Measurements from ENCODE around the gene IFIT1B.

IFIT1B gene

DNA sequence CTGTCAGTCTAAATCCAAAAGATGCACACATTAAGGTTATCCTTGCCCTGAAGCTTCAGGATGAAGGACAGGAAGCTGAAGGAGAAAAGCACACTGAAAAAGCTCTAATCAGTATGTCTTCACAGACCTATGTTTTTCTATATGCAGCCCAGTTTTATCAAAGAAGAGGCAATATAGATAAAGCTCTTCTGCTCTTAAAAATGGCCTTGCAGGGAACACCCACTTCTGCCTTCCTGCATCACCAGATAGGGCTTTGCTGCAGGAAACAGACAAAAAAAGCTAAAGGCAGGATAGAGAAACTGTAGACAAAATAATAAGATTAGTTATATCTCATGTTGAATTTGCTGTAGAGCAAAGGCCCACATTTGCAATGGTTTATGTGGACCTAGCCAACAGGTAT, 14.9 kb upstream of the IFIT1B start:
- Mint-ChIP-seq H3K9me3 (ENCODE audit: low read depth) (no peaks in the 10 kb centered on the region), H3K27ac (no peak overlapping the region), H3K4me3 (no peak overlapping the region)

DNA sequence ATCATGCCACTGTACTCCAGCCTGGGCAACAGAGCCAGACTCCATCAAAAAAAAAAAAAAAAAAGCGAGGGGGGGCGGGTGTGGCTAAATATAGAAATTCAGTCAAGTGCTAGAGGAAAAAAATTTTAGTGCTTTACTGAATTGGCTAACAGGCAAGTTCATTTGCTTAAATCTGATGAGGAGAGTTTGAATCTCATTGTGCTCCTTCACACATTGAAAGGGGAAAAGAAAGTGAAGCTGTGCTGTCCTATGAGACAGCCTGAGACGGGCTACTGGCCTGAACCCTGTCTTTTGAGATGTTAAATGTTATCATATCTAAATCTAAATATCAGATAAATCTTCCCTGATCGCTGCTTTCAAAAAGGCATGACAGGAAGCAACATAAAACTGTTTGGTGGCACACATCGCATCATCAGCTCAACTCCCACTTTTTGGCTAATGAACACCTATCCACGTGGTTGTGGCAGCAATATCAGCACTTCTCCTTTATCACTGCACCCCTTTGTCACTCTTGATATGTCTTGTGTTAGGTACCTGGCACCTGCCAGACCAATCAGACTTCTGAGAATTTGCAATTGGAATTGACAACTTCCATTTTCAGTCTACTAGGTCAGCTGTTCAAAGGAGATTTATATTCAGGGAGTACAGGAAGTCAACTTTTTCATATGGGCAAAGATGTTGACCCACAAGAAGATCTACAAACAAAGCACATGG, 14.0 kb upstream of the IFIT1B start:
- H3K36me3 Mint-ChIP-seq: no peaks in the 10 kb centered on the region
- H3K4me3 Mint-ChIP-seq: no peak overlapping the region

More for the DNA sequence above, 14.9 kb upstream of the IFIT1B start:
- no peaks in the 10 kb centered on the region for H3K27me3 Mint-ChIP-seq
- peaks cover 20% of the 10 kb centered on the region for H3K4me1 Mint-ChIP-seq (ENCODE audit: low read depth)
- H3K36me3 Mint-ChIP-seq: no peaks in the 10 kb centered on the region

DNA sequence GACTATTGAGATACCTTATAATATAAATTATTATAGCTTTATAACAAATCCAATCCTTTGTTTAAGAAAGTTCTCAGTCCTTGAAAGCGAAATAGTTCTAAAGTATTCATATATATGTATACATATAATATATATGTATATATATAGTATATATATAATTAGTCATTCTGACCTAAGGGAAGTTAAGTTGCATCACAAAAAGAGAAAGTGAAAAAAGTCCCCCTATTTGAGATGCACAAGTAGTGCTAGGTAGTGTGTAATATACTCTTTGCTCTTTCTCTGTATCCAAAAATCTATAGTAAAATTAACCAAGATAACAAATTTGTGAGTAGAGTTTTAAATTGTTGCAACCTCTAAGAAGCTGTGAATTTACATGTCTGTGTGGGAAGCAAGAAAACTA, 13.3 kb upstream of the IFIT1B start:
- H3K4me1 Mint-ChIP-seq (ENCODE audit: low read depth): peaks cover 20% of the 10 kb centered on the region
- no peaks in the 10 kb centered on the region for H3K9me3 Mint-ChIP-seq (ENCODE audit: low read depth)
- no peaks in the 10 kb centered on the region for H3K27me3 Mint-ChIP-seq
- no peaks in the 10 kb centered on the region for H3K36me3 Mint-ChIP-seq
- no peak overlapping the region for H3K27ac Mint-ChIP-seq
- no peak overlapping the region for H3K4me3 Mint-ChIP-seq

More for the DNA sequence above, 14.0 kb upstream of the IFIT1B start:
- Mint-ChIP-seq H3K27me3 (no peaks in the 10 kb centered on the region), H3K9me3 (ENCODE audit: low read depth) (no peaks in the 10 kb centered on the region), H3K4me1 (ENCODE audit: low read depth) (peaks cover 20% of the 10 kb centered on the region), H3K27ac (no peak overlapping the region)

DNA sequence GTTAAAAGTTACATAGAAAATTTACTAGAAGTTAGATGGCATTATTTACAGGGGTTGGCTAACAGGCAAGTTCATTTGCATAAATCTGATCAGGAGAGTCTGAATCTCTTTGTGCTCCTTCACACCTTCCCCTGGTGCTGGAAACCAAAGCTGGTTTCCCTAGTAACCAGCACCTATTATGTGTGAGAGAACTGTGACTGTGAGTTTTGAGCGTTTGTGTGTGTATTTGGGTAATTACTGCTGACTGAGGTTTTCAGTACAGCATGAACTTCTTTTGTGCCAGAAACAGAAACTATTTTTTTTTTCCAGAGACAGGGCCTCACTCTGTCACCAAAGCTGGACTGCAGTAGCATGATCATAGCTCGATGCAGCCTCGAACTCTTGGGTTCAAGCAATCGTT, 10.3 kb upstream of the IFIT1B start:
- H3K4me1 Mint-ChIP-seq (ENCODE audit: low read depth): peaks cover 20% of the 10 kb centered on the region
- H3K9me3 Mint-ChIP-seq (ENCODE audit: low read depth): no peaks in the 10 kb centered on the region
- no peak overlapping the region for H3K4me3 Mint-ChIP-seq
- no peak overlapping the region for H3K27ac Mint-ChIP-seq
- H3K27me3 Mint-ChIP-seq: peaks cover 5% of the 10 kb centered on the region
- no peaks in the 10 kb centered on the region for H3K36me3 Mint-ChIP-seq

DNA sequence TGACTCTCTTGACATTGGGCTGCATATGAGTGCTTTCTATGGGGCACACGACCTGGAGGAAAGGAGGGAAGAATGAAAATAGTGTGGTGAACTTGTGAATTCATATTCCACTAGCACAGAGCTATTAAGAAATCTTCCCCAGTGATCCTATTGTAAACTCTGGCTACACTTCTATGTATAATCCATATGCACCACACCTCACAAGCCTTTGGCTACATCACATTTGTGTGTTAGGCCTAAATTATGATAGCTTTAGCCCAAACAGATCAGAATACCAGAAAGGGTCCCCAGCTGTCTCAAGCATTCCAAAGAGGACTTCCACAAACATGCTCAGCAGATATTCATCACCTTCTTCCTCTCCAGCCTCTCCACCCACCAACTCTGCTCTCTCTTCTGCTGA, 9.7 kb upstream of the IFIT1B start:
- H3K4me1 Mint-ChIP-seq (ENCODE audit: low read depth): peaks cover 17% of the 10 kb centered on the region

DNA sequence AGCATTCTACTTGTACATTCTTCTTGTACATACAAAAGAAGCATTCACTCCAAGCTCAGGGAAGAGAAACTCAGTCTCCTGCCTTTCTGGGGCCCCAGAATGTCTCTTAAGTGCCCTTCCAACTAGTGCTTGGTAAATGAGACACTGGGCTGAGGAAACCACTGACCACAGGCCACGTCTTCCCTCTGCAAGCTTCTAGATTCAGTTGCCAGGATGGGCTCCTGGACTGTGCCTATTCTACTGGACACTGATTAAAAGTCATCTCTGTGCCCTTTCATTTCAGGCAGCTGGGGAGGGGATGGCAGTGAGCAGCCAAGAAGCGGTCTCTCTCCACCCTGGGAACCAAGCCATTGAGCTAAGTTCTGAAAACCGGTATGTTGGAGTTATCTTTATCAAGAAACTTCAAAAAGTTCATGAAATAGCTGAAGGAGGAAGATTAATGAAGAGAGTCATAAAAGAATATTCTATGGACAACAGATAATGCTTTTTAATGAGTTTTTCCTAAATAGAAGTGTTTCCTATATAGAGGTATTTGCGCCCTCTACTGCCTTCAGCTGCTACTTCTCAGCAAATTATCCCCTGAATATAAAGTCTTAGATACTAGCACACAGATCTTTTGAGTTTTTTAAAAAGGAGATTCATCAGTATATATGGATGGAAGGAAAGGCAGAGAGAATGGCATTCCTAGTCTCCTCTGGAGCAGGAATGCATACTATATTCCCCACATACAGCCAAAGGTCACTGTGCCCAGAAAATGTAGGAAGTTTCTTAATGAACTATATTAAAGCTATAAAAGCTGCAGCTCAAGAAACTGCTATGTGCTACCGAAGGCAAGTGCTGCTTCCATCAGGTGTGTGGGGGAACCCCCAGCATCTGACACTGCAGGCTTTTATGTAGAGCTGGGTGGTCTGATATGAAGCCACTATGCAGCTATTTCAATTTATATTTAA, 8.4 kb upstream of the IFIT1B start:
- H3K36me3 Mint-ChIP-seq: no peaks in the 10 kb centered on the region
- no peak overlapping the region for H3K27ac Mint-ChIP-seq
- peaks cover 6% of the 10 kb centered on the region for H3K27me3 Mint-ChIP-seq
- H3K4me1 Mint-ChIP-seq (ENCODE audit: low read depth): peaks cover 9% of the 10 kb centered on the region
- H3K9me3 Mint-ChIP-seq (ENCODE audit: low read depth): no peaks in the 10 kb centered on the region
- H3K4me3 Mint-ChIP-seq: no peak overlapping the region

More for the DNA sequence above, 9.7 kb upstream of the IFIT1B start:
- Mint-ChIP-seq H3K4me3 (no peak overlapping the region), H3K27me3 (peaks cover 5% of the 10 kb centered on the region), H3K36me3 (no peaks in the 10 kb centered on the region), H3K27ac (no peak overlapping the region), H3K9me3 (ENCODE audit: low read depth) (no peaks in the 10 kb centered on the region)

DNA sequence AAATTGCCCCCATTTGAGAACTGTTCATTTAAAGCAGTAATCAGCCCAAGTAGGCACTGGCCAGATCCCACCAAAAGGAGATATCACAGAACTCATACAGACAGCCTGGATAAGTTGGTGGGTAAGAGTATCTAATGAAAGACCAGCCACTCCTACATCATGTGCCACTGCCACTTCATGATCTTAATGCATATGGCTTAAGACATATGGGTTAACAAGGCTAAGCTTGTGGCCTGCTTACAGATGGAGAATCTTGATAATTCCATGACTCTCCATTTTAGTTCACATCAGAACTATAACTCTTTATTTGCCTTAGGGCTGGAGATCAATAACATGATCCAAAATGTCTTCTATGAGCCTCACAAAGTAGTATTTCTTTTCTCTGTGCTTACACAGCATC, 6.8 kb upstream of the IFIT1B start:
- Mint-ChIP-seq H3K4me3 (no peak overlapping the region), H3K27ac (no peak overlapping the region), H3K9me3 (ENCODE audit: low read depth) (no peaks in the 10 kb centered on the region), H3K27me3 (peaks cover 6% of the 10 kb centered on the region), H3K4me1 (ENCODE audit: low read depth) (peaks cover 3% of the 10 kb centered on the region), H3K36me3 (no peaks in the 10 kb centered on the region)

DNA sequence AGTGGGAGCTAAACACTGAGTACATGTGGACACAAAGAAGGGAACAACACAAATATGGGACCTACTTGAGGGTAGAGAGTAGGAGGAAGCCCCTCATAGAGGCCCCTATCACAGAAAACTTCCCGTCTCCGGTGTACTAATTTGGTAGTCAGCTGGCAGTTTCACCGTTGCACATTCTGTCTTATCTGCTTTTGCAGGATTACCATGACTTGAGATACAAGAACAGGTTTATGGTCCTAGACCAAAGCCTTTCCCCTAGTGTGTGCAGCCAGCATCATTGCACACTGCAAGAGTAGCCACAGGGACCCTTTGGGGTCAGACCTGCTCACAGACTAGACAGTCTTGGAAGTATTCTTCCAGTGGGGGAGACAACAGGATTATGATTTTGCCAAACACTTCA, 5.9 kb upstream of the IFIT1B start:
- peaks cover 3% of the 10 kb centered on the region for H3K4me1 Mint-ChIP-seq (ENCODE audit: low read depth)
- no peak overlapping the region for H3K27ac Mint-ChIP-seq
- no peaks in the 10 kb centered on the region for H3K9me3 Mint-ChIP-seq (ENCODE audit: low read depth)
- H3K4me3 Mint-ChIP-seq: no peak overlapping the region
- peaks cover 6% of the 10 kb centered on the region for H3K27me3 Mint-ChIP-seq
- H3K36me3 Mint-ChIP-seq: no peaks in the 10 kb centered on the region

DNA sequence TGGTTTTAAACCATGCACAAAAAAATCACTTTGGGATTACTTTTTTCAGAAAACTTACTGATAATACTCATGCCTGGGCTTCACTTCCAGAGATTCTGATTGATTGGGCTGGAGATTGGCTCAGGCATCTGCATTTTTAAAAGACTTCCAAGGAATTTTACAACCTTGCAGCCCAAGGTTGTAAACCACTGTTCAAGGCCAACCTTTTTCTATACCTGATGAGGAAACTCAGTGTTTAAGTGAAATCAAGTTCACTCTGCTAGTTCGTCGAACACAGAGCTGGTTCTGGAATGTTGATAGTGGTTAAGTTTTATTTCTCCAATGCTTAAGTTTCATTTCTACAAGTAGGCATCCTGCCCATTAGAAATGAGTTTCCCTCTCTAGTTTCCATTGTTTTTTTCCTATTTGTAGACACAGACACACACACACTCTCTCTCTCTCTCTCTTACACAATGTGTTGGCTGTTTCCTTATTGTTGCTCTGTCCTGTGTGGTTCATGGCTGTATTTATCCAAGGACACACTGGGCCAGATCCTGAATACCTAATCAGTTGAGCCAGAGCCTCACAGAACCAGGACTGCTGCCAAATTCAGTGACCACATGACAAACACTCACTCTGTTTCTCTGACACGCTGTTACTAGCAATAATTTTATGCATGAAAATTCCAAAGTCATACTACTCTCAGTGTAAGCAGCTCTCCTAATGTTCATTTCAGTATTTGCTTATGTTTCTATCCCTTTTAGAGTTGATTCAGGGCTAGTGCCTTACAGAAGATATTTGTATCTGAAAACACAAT, 3.7 kb upstream of the IFIT1B start:
- Mint-ChIP-seq H3K4me3 (no peak overlapping the region), H3K9me3 (ENCODE audit: low read depth) (no peaks in the 10 kb centered on the region), H3K27me3 (peaks cover 6% of the 10 kb centered on the region), H3K36me3 (no peaks in the 10 kb centered on the region), H3K4me1 (ENCODE audit: low read depth) (no peaks in the 10 kb centered on the region), H3K27ac (no peak overlapping the region)

DNA sequence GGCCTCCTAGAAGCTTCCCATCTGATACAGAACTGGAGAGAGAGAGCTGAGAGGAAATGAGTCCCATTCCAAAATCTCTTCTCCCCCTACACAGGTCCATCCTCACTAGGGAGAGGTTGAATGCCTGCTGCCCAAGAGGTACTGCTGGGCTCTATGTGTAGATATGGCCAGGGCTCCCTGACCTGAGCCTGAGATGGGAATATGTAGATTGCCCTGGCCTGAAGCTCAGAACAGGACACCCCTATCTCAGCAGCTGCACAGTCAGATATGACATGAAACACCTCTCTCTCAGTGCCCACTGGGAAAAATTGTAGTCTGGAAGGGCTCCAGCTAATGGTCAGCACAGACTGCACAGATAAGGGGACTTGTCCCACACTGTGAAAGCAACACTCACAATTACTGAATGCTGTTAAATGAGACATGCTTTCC, 3.1 kb upstream of the IFIT1B start:
- H3K4me1 Mint-ChIP-seq (ENCODE audit: low read depth): no peaks in the 10 kb centered on the region

DNA sequence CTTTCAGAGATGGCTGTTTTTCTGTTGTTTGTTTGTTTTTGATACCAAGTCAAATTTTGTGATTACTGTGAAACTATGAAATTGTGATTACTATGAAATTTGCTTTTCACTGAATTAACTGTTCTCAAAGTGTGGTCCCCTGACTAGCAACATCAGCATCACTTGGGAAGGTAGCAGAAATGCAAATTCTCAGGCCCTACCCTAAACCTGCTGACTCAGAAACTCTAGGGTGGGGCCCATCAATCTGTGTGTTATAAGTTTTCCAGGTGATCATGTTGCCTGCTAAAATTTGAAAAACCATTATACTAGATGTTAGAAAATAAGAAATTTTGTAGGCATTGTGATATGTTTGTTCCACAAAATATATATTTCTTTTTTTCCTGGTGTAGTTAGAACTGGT, 1.2 kb downstream of the IFIT1B start:
- Mint-ChIP-seq H3K27me3 (peaks cover 2% of the 10 kb centered on the region), H3K4me3 (no peak overlapping the region), H3K9me3 (ENCODE audit: low read depth) (no peaks in the 10 kb centered on the region), H3K27ac (no peak overlapping the region), H3K36me3 (peaks cover 3% of the 10 kb centered on the region), H3K4me1 (ENCODE audit: low read depth) (peaks cover 3% of the 10 kb centered on the region)

More for the DNA sequence above, 3.1 kb upstream of the IFIT1B start:
- Mint-ChIP-seq H3K4me3 (no peak overlapping the region), H3K9me3 (ENCODE audit: low read depth) (no peaks in the 10 kb centered on the region), H3K27me3 (peaks cover 6% of the 10 kb centered on the region), H3K36me3 (no peaks in the 10 kb centered on the region), H3K27ac (no peak overlapping the region)

DNA sequence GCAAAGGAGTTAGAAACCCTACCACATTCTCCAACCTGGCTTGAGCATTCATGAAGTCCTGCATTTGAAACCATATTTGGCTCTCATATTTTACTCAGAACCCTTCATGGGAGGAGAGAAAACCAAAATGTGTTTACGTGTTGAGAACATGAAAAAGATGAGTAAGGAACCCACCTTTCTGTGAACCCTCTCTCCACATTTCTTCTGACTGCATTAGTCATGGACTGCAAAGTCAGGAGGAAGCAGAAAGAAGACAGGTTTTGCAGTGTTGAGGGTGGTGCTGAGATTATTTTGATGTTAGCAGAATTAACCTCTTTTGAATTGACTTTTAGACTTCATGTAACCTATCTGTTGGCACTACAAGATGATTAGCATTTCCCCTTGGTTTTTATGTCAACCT, 4.9 kb downstream of the IFIT1B start:
- Mint-ChIP-seq H3K4me1 (ENCODE audit: low read depth) (peaks cover 3% of the 10 kb centered on the region), H3K9me3 (ENCODE audit: low read depth) (no peaks in the 10 kb centered on the region), H3K27ac (no peak overlapping the region), H3K4me3 (no peak overlapping the region), H3K27me3 (no peaks in the 10 kb centered on the region), H3K36me3 (peaks cover 3% of the 10 kb centered on the region)

DNA sequence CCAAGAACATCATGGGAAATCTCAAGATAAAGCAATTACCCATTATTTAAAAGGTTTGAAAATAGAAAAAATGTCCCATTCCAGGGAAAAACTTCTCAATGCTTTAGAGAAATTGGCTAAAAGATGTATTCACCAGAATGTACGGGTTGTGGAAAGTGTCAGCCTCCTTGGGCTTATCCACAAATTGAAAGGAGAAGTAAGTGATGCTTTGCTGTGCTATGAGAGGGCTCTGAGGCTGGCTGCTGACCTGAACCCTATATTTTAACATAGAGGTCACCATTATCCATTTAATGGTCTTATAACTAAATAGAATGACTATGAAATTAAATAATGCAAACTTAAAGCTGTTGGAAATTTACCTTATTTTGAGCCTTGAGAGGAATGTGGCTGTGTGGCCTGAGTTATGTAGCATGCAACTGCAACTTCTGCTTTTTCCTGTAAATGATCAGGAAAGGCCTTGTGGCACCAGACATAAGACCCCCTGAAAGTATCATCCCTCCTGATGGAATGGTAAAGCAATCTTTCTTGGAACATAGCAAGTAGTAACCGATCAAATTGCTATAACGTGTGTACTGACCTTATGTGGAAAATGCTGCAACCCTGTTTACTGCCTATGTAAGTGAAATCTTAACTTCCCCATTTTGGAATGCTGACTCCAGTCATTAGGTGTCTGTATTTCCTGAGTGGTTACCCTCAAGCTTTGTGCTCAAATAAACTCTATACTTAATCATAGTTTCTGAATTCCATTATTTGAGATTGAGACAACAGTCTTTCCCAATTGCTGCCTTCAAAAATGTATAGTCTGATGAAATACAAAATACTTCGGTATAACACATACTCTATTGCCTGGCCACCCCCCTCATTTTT, 6.9 kb downstream of the IFIT1B start:
- no peak overlapping the region for H3K4me3 Mint-ChIP-seq
- H3K27ac Mint-ChIP-seq: no peak overlapping the region
- peaks cover 3% of the 10 kb centered on the region for H3K4me1 Mint-ChIP-seq (ENCODE audit: low read depth)
- H3K36me3 Mint-ChIP-seq: peaks cover 3% of the 10 kb centered on the region
- no peaks in the 10 kb centered on the region for H3K9me3 Mint-ChIP-seq (ENCODE audit: low read depth)
- H3K27me3 Mint-ChIP-seq: no peaks in the 10 kb centered on the region

DNA sequence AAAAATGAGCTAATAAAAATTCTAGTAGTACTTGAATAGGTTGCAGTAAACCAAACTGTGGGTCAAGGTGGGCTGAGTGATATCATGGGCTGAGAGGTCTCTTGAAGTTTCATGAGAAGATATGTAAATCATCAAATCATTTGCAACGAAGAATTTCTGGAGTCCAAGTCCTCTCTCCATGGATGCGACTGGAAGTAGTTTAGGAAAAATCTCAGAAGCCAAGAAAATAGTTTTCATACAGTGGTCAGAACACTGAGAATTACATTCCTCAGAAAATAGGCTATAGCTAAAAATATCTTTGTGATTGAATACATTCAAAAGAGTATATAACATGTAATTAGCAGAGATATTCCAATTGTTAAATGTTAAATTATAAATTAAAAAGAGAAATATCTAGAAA, 10.9 kb downstream of the IFIT1B start:
- peaks cover 20% of the 10 kb centered on the region for H3K4me1 Mint-ChIP-seq (ENCODE audit: low read depth)
- no peaks in the 10 kb centered on the region for H3K36me3 Mint-ChIP-seq
- H3K4me3 Mint-ChIP-seq: no peak overlapping the region
- no peaks in the 10 kb centered on the region for H3K9me3 Mint-ChIP-seq (ENCODE audit: low read depth)
- H3K27me3 Mint-ChIP-seq: no peaks in the 10 kb centered on the region
- no peak overlapping the region for H3K27ac Mint-ChIP-seq
